GM12872 (cell line): ENCODE results near the gene TRMO.

Experiments
- TF ChIP-seq, protein P1 (sequence below): IDR thresholded peaks from 3 replicates; pipeline ENCODE4 v1.5.1; 2011; ENCODE audit warnings: low read depth, mild to moderate bottlenecking, low read length, moderate library complexity; ENCODE audit not compliant: insufficient read depth

TRMO gene

DNA sequence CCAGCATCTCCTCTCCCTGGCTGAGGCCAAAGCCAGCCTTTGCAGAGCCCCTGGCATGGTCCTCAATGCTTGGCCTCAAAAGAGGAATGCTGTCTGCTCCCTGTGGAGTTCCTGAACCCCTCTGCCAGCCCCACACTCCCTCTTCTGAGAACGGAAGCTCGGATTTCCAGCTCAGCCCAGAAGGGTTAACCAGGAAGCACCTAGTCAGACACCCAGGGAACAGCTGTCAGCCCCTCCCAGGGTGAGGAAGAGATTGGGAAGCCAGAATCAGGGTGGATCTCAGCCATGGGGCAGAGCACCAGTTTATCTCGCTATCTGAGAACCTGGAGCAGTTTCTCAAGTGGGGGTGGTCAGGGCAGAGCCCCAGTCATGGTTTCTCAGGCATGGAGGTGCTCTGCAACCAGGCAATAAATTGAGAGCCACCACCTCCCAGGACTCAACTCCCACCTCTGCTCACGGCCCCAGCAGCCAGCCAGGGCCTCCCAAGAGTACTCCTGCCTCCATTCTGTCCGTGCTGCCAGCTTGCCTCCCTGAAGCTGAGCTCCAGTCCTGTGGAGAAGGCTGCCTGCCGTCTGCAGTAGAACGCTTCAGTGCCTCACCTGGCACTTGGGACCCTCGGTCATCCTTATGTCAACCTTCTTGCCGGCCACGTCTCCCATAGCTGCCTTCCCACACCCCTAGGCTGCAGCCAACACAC is 61.7 kb downstream of the TRMO start:
- TF ChIP-seq, protein P1, sequence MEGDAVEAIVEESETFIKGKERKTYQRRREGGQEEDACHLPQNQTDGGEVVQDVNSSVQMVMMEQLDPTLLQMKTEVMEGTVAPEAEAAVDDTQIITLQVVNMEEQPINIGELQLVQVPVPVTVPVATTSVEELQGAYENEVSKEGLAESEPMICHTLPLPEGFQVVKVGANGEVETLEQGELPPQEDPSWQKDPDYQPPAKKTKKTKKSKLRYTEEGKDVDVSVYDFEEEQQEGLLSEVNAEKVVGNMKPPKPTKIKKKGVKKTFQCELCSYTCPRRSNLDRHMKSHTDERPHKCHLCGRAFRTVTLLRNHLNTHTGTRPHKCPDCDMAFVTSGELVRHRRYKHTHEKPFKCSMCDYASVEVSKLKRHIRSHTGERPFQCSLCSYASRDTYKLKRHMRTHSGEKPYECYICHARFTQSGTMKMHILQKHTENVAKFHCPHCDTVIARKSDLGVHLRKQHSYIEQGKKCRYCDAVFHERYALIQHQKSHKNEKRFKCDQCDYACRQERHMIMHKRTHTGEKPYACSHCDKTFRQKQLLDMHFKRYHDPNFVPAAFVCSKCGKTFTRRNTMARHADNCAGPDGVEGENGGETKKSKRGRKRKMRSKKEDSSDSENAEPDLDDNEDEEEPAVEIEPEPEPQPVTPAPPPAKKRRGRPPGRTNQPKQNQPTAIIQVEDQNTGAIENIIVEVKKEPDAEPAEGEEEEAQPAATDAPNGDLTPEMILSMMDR = no peak

DNA sequence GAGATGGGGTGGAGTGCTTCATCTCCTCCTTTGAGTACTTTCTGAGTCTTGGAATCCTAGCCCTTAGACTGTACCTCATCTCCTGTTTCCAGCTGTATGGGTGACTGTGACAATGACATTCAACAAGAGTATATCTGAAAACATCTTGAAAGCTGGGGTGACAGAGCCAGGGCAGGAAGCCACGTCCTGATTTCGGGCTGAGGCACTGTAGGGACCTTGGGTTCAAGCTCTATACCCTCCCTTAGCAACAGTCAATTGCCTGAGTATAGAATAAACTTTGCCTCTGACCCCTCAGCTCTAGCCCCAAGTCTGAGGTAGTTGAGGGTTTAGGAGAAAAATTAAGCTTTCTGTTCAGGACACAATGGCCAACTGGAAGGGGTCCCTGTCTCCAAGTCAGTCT is 63.0 kb downstream of the TRMO start:
- TF ChIP-seq, protein P1 = no peak

DNA sequence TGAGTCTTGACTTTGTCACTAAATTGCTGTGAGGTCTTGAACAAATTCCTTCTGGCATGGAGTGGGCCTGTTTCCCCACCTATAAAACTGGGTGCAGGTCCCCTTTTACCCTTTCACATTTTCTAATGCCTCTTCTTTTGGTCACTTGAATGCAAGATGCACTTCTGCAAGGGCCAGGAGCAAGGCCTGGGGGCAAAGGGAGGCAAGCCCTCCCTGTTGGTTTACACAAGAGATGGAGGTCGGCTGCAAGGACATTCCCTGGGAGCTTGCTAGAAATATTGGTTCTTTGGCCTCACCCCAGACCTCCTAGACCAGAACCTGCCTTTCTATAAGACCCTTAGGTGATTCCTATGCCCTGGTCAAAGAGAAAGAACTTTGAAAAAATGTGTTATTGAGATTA is 63.5 kb downstream of the TRMO start:
- TF ChIP-seq, protein P1 = no peak

DNA sequence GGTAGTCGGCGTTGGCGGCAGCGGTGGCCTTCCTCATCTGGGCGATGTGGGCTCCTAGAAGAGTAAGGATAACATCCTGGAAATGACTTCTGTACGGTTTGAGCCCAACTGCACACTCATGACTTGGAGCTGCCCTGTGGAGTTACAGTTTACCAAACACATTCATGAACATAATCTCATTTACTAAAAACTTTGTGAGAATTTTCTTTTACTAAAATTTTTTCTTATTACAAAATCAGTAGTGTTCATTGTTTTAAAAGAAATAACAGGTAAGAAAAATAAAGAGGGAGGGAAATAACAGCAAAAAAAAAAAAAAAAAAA is 63.9 kb downstream of the TRMO start:
- TF ChIP-seq, protein P1 = no peak

DNA sequence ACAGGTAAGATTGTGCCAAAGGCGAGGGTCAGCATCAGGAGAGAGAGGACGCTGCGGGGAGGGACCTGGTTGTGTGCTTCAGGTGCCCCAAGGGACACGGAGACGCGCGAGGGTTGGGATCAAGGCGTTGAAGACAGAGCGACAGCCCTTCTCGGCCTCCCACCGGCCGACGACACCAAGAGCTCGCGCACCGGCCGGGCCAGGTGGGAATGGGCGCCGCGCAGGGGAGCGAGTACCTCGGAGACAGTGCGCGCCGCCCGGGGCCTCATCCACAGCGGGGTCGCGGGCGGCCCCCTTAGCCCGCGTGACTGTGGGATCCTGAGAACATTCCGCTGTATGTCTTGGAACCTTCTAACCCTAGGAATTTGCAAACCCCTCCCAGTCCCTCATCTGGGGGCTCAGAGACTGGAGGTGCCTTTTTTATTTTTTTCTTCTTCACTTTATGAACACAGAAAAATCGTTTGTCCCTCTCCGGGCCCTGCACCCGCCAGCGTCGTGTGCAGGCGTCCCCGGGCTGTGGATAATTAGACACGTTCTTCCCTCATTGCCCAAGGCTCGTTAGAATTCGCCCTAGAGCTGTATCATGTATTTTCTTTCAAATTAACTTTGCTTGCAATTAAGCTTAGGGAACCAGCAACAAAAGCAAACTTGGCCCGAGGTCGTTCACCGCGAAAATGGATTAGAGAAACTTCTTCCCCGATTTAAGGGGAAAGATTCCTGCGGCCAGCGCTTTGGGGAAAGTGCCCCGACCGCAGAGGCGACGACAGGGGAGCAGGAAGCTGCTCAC is 64.5 kb downstream of the TRMO start:
- TF ChIP-seq, protein P1 = no peak

DNA sequence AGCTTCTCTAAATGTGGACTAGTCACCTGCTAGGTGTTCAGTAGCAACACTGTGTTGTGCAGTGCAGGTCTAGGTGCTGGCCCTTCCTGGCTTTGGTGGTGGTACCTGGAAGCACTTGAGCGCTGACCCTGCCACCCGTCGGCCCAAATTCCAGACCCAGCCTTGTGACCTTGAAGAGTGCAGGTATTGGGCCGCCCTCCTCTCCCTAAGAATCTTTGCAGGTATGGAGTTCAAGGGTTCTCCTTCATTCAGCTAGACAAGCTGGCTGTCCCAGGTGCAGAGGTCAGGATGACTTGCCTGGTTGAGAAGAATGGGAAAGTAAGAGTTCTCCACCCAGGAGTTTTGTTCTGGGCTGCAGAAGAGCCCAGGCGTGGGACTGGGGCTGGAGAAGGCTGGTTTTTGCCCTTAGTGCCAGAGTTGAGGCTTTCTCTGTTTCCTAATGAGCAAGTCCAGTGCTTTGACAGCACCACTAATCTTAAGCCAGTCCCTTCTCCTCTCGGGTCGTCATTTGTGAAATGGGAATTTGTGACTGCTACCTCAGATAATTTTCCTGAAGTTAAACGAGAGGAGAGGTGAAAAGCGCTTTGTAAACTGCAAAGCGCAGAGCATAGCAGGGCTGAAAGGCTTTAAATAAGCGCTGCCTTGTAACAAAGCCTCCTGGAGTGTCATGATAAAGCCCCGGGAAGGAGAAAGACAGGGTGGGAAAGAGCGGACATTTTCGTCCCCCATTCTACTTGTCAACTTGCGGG is 65.3 kb downstream of the TRMO start:
- TF ChIP-seq, protein P1 = no peak

DNA sequence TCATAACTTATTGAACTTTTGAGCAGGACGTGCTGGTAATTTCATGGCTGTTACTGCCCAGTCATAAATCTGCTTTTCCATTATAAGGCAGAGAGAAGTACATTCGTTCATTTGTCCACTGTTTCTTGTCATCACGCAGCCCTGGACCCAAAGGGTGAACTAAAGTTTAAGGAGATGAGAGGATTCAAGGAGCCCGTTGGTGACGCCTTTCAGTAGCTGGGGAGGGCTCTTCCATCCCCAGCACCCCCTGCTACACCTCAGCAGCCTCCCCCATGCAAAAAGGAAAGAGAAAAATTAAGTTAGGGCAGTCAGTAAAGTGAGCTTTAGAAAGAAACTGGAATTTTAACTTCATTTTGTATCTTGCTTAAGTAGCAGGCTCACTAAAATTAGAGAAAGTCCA is 66.4 kb downstream of the TRMO start:
- TF ChIP-seq, protein P1 = no peak
